AG04449 (cell line): Measurements from ENCODE around the gene ADAM8.
A peak's percentile ranks its signal among the peaks of the same experiment; 100 is the strongest.

Experiments
- CTCF ChIA-PET: fragments of 350-600 bp; formaldehyde crosslinking; extraction: SDS; loops from one replicate; lab custom pipeline; 2021; ENCODE audit warnings: antibody characterized with exemption; lab: Yijun Ruan, JAX
- POLR2A ChIA-PET: fragments of 400-600, 350-600 bp; formaldehyde crosslinking; extraction: SDS; loops from one replicate; lab custom pipeline; 2020; ENCODE audit warnings: antibody characterized with exemption, inconsistent platforms; lab: Yijun Ruan, JAX
- DNase-seq: peaks from one replicate; pipeline ENCODE4 v3.0.0-alpha.2; 2010; ENCODE audit warnings: low read depth, low spot score
- H3K4me3 ChIP-seq: 2 replicates; pipeline ENCODE4 v1.5.1; 2011; ENCODE audit warnings: low read depth, mild to moderate bottlenecking, control low read depth, low read length
- CTCF ChIP-seq: IDR thresholded peaks from one replicate; pipeline ENCODE4 v1.5.1; 2011; ENCODE audit warnings: mild to moderate bottlenecking, moderate library complexity, low read length, control low read depth, inconsistent platforms; ENCODE audit not compliant: insufficient read depth; ENCODE audit errors: missing control alignments

Gene ADAM8

GRCh38 chr10:133277277-133277992 lies 767 bp upstream of the ADAM8 start:
- H3K4me3 ChIP-seq, result no peak overlapping the region
- CTCF ChIA-PET, result interaction anchor here (1.8 kb wide), 1 partner anchor 52 kb away, joined by 4 read pairs; no protein-coding TSS in a partner anchor
- no peak for DNase-seq
- no peak for TF ChIP-seq CTCF
- POLR2A ChIA-PET, result interaction anchor here (1.1 kb wide), 1 partner anchor 13 kb away, joined by 4 read pairs; no protein-coding TSS in a partner anchor

GRCh38 chr10:133276100-133276434 lies 601 bp downstream of the ADAM8 start:
- no peak for TF ChIP-seq CTCF
- DNase-seq, result no peak
- POLR2A ChIA-PET, result no interaction called here
- H3K4me3 ChIP-seq, result no peak overlapping the region
- CTCF ChIA-PET, result no interaction called here

- ChIA-PET CTCF (interaction anchor here (0.6 to 1.2 kb wide), 3 partner anchors 9 to 31 kb away, joined by 3 read pairs; no protein-coding TSS in a partner anchor), POLR2A (interaction anchor here (0.7 kb wide), 1 partner anchor 13 kb away, joined by 3 read pairs; no protein-coding TSS in a partner anchor)
- no peak for TF ChIP-seq CTCF
- DNase-seq, result no peak
- H3K4me3 ChIP-seq, result no peak overlapping the region
These were observed 980 bp downstream of the ADAM8 start for GRCh38 chr10:133275684-133276092.

- DNase-seq, result no peak
- ChIA-PET POLR2A (interaction anchor here (0.7 kb wide), 1 partner anchor 14 kb away, joined by 3 read pairs; no protein-coding TSS in a partner anchor), CTCF (interaction anchor here (0.6 to 1.2 kb wide), 3 partner anchors 9 to 32 kb away, joined by 3 read pairs; no protein-coding TSS in a partner anchor)
- peak; percentile 4 for TF ChIP-seq CTCF
- H3K4me3 ChIP-seq, result no peak overlapping the region
These were observed 1.7 kb downstream of the ADAM8 start for GRCh38 chr10:133274751-133275683.

- DNase-seq, result no peak
- CTCF ChIA-PET, result no interaction called here
- TF ChIP-seq CTCF, result no peak
- H3K4me3 ChIP-seq, result no peak overlapping the region
- POLR2A ChIA-PET, result no interaction called here
These were observed 3.0 kb downstream of the ADAM8 start for GRCh38 chr10:133273534-133274143.
